Endodermal cell (in vitro differentiated cells): ENCODE data around the gene TMUB1. TPM values are rescaled to one million over a fixed set of nuclear protein-coding genes. Genes with fewer than 3 reads are reported as not detected.

Source experiments
- DNase-seq: peaks from one replicate; pipeline ENCODE4 v3.0.0-alpha.2; 2017
- H3K27ac ChIP-seq: 2 replicates; pipeline ENCODE4 v1.5.1; 2013; ENCODE audit warnings: mild to moderate bottlenecking, low read depth, low read length, moderate library complexity
- H3K27me3 ChIP-seq: 2 replicates; pipeline ENCODE4 v1.6.1; 2013; ENCODE audit warnings: mild to moderate bottlenecking, low read length, moderate library complexity; ENCODE audit not compliant: insufficient read depth, control insufficient read depth, poor library complexity, severe bottlenecking
- H3K36me3 ChIP-seq: 2 replicates; pipeline ENCODE4 v1.7.0; 2013; ENCODE audit warnings: mild to moderate bottlenecking, low read length, moderate library complexity; ENCODE audit not compliant: control insufficient read depth, insufficient read depth
- H3K4me1 ChIP-seq: one replicate; pipeline ENCODE4 v1.7.0; 2013; ENCODE audit warnings: low read length; ENCODE audit not compliant: control insufficient read depth, insufficient read depth
- H3K4me3 ChIP-seq: 2 replicates; pipeline ENCODE4 v1.5.1; 2013; ENCODE audit warnings: mild to moderate bottlenecking, low read length, moderate library complexity
- H3K9ac ChIP-seq: 2 replicates; pipeline ENCODE4 v1.6.1; 2013; ENCODE audit warnings: mild to moderate bottlenecking, low read length, moderate library complexity; ENCODE audit not compliant: poor library complexity, severe bottlenecking; ENCODE audit errors: extremely low read depth
- H3K9me3 ChIP-seq: 2 replicates; pipeline ENCODE4 v1.6.1; 2013; ENCODE audit warnings: mild to moderate bottlenecking, low read length, moderate library complexity; ENCODE audit not compliant: control insufficient read depth
- H3K27ac Mint-ChIP-seq: 2 replicates; pipeline ENCODE4 v1.8.0; 2020; ENCODE audit warnings: mixed read lengths
- H3K27me3 Mint-ChIP-seq: 2 replicates; pipeline ENCODE4 v1.8.0; 2021; ENCODE audit warnings: mild to moderate bottlenecking, mixed read lengths; ENCODE audit not compliant: insufficient read depth
- H3K36me3 Mint-ChIP-seq: 2 replicates; pipeline ENCODE4 v1.8.0; 2020; ENCODE audit warnings: low read depth, mixed read lengths
- H3K4me1 Mint-ChIP-seq: 2 replicates; pipeline ENCODE4 v1.8.0; 2020; ENCODE audit warnings: mixed read lengths
- H3K4me3 Mint-ChIP-seq: 2 replicates; pipeline ENCODE4 v1.8.0; 2020; ENCODE audit warnings: mild to moderate bottlenecking, moderate library complexity, mixed read lengths
- H3K9me3 Mint-ChIP-seq: 2 replicates; pipeline ENCODE4 v1.8.0; 2020; ENCODE audit warnings: mild to moderate bottlenecking, mixed read lengths
- CTCF ChIP-seq: fragments of 200-600 bp; sonication (generic); conservative IDR thresholded peaks from 2 replicates; pipeline ENCODE4 v1.5.0; 2021; ENCODE audit warnings: antibody characterized with exemption, mild to moderate bottlenecking
- WGBS, 2 experiments: methylation state at CpG; one replicate each; pipeline versions ENCODE4 v1.1.5 to v1.1.7; 2013; ENCODE audit warnings: missing lambda C conversion rate in 2 of 2, mixed read lengths in 1 of 2; ENCODE audit not compliant: insufficient coverage in 1 of 2, insufficient read length in 1 of 2; 5-methylcytosine and 5-hydroxymethylcytosine counted together
- total RNA-seq, 2 donors: library from RNA; stranded (reverse); fragmentation: NEBNext Ultra II Directional in 1 of 2; extraction: Animal tissue kit (Norgen Biotek cat#: 25700) in 1 of 2; gene quantifications; 2 replicates in 1 of 2; 3 replicates in 1 of 2; pipeline ENCODE4 v1.2.1, GENCODE V29; 2021

TMUB1 gene
- total RNA-seq, 2 donors from 2014 or later, result 48.1 to 52.6 TPM

GRCh38 chr7:151123822-151124464, 40.6 kb upstream of the TMUB1 start:
- H3K27me3 ChIP-seq, result no peaks in the 10 kb centered on the region
- no peaks in the 10 kb centered on the region for H3K9me3 ChIP-seq
- no peak overlapping the region for H3K27ac ChIP-seq
- Mint-ChIP-seq H3K4me1 (peaks cover 2% of the 10 kb centered on the region), H3K9me3 (no peaks in the 10 kb centered on the region), H3K27ac (peak overlapping the region; percentile 72), H3K36me3 (peaks cover 56% of the 10 kb centered on the region), H3K27me3 (peaks cover 4% of the 10 kb centered on the region), H3K4me3 (no peak overlapping the region)
- 43 to 44% methylated on average over 19 to 24 of the region's 24 CpGs for WGBS, 2 experiments
- H3K9ac ChIP-seq, result no peak overlapping the region
- TF ChIP-seq CTCF, result peak; percentile 99
- peaks cover 32% of the 10 kb centered on the region for H3K36me3 ChIP-seq
- no peak overlapping the region for H3K4me3 ChIP-seq
- peaks cover 4% of the 10 kb centered on the region for H3K4me1 ChIP-seq
- peak; percentile 98 for DNase-seq

- H3K27me3 Mint-ChIP-seq, result peaks cover 4% of the 10 kb centered on the region
- H3K9me3 ChIP-seq, result no peaks in the 10 kb centered on the region
- H3K36me3 ChIP-seq, result peaks cover 31% of the 10 kb centered on the region
- peaks cover 57% of the 10 kb centered on the region for H3K36me3 Mint-ChIP-seq
- H3K4me1 ChIP-seq, result peaks cover 4% of the 10 kb centered on the region
- no peaks in the 10 kb centered on the region for H3K27me3 ChIP-seq
- no peaks in the 10 kb centered on the region for H3K9me3 Mint-ChIP-seq
- no peak overlapping the region for H3K4me3 Mint-ChIP-seq
- WGBS, 2 experiments, result 93 to 96% methylated on average over 23 to 50 of the region's 50 CpGs
- TF ChIP-seq CTCF, result no peak
- H3K27ac ChIP-seq, result no peak overlapping the region
- DNase-seq, result no peak
- H3K4me3 ChIP-seq, result no peak overlapping the region
- no peak overlapping the region for H3K9ac ChIP-seq
- peaks cover 2% of the 10 kb centered on the region for H3K4me1 Mint-ChIP-seq
- H3K27ac Mint-ChIP-seq, result peak overlapping the region; percentile 72
Observed at GRCh38 chr7:151123158-151123821, 40.0 kb upstream of the TMUB1 start.

GRCh38 chr7:151122796-151123157, 39.5 kb upstream of the TMUB1 start:
- H3K9ac ChIP-seq, result no peak overlapping the region
- peaks cover 4% of the 10 kb centered on the region for H3K4me1 ChIP-seq
- H3K27ac ChIP-seq, result no peak overlapping the region
- no peak overlapping the region for H3K4me3 ChIP-seq
- TF ChIP-seq CTCF, result no peak
- 94 to 100% methylated on average over 3 to 29 of the region's 29 CpGs for WGBS, 2 experiments
- peaks cover 31% of the 10 kb centered on the region for H3K36me3 ChIP-seq
- no peaks in the 10 kb centered on the region for H3K9me3 Mint-ChIP-seq
- H3K9me3 ChIP-seq, result no peaks in the 10 kb centered on the region
- H3K4me3 Mint-ChIP-seq, result no peak overlapping the region
- H3K27me3 Mint-ChIP-seq, result peaks cover 4% of the 10 kb centered on the region
- peaks cover 55% of the 10 kb centered on the region for H3K36me3 Mint-ChIP-seq
- no peak for DNase-seq
- H3K4me1 Mint-ChIP-seq, result peaks cover 2% of the 10 kb centered on the region
- H3K27ac Mint-ChIP-seq, result no peak overlapping the region
- no peaks in the 10 kb centered on the region for H3K27me3 ChIP-seq
